Activated T-helper 17 cell treated with anti-CD3 and anti-CD28 coated beads, Interleukin-2, amount 50 U/mL, for 72 hours (primary cell): Measurements from ENCODE around the gene EYA2. TPM values are rescaled to one million over a fixed set of nuclear protein-coding genes. Genes with fewer than 3 reads are reported as not detected.

Source experiments
- ATAC-seq: fragments of 150-1000 bp; cut with Tn5 transposase; replicated peaks from 2 replicates; pipeline ENCODE4 v1.10.0; 2021; ENCODE audit warnings: mild to moderate bottlenecking, moderate library complexity
- H3K27ac Mint-ChIP-seq: one replicate; pipeline ENCODE4 v1.8.0; 2022; ENCODE audit warnings: mixed read lengths
- H3K27me3 Mint-ChIP-seq: one replicate; pipeline ENCODE4 v1.8.0; 2022; ENCODE audit warnings: mixed read lengths
- H3K36me3 Mint-ChIP-seq: one replicate; pipeline ENCODE4 v1.8.0; 2022; ENCODE audit warnings: low read depth, mild to moderate bottlenecking, mixed read lengths
- H3K4me1 Mint-ChIP-seq: one replicate; pipeline ENCODE4 v1.8.0; 2022; ENCODE audit warnings: mixed read lengths
- H3K4me3 Mint-ChIP-seq: one replicate; pipeline ENCODE4 v1.8.0; 2022; ENCODE audit warnings: mild to moderate bottlenecking, mixed read lengths
- H3K9me3 Mint-ChIP-seq: one replicate; pipeline ENCODE4 v1.8.0; 2022; ENCODE audit warnings: mixed read lengths
- total RNA-seq, 2 donors: library from RNA; stranded (reverse); gene quantifications; one replicate each; pipeline ENCODE4 v1.2.3, GENCODE V29; 2022

The EYA2 gene
- total RNA-seq, 2 donors from 2014 or later, result 0.16 TPM; not detected in 1

DNA sequence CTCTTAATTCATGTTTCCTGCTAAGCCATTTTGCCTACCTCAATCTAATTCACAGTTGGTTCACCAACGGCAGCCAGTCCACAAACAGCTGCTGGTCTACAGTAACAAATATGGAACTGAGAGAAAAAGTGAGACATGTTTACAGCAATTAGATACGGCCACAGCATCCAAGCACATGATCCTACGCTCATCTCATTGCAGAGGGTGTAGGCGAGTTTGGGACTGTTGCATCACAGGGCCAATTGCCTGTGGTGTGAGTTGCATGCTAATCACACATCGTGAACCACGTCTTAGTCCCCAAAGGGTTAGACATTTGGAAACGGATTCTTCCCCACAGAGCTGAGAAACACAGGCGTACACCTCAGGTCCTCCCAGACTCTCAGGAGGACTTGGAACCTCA, 166.9 kb downstream of the EYA2 start:
- no peak overlapping the region for H3K4me3 Mint-ChIP-seq
- no peak for ATAC-seq
- H3K9me3 Mint-ChIP-seq, result peaks cover 6% of the 10 kb centered on the region
- H3K27ac Mint-ChIP-seq, result no peak overlapping the region
- H3K4me1 Mint-ChIP-seq, result no peaks in the 10 kb centered on the region
- no peaks in the 10 kb centered on the region for H3K36me3 Mint-ChIP-seq
- peaks cover 13% of the 10 kb centered on the region for H3K27me3 Mint-ChIP-seq

DNA sequence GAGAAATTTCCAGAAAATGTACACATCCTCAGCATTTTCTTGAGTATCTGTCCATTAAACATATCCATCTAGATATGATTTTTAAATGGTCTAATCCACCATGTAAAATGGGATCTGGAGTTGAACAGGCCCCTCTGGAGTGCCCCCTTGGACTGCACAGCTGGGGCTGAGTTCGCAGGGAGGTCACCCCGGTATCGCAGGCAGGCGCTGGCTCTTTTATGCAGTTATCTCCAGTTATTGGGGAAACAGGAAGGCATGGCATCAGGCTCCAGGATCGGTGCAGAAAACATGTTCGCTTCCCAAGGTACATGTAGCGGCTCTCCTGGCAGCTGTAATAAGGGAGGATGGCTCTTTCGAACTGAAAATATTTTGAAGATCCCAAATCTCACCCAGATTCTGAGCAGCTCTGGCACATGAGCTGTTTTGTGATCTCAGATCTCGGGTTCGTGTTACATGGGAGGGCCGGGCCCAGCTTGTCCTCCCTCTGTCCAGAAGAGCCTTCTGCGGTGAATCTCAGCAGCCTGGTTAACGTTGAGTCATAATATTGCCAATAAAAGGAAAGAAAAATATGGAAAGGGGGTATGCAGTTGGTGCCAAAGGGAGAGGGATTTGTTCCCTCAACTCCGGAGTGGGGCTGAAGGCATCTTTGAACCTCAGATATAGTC, 167.7 kb downstream of the EYA2 start:
- Mint-ChIP-seq H3K27me3 (peaks cover 13% of the 10 kb centered on the region), H3K9me3 (peaks cover 11% of the 10 kb centered on the region), H3K4me1 (no peaks in the 10 kb centered on the region), H3K36me3 (no peaks in the 10 kb centered on the region), H3K27ac (no peak overlapping the region), H3K4me3 (no peak overlapping the region)
- ATAC-seq, result no peak

DNA sequence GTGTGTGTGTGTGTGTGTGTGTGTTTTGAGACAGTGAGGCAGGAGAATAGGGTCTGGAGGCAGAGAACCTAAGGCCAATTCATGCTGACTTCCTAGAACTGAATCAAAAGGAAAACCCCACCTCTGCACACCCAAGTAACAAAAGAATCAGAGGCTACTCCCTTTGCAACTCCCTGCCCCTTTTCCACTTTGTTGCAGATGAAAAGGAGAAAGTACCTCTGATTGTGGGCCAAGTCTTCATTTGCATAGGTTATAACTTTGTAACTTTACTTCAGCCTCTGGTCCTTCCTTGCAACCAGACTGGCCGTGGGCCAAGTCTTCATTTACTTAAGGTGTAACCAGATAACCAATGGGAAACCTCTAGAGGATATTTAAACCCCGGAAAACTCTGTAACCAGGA, 168.8 kb downstream of the EYA2 start:
- ATAC-seq, result no peak
- Mint-ChIP-seq H3K9me3 (peaks cover 11% of the 10 kb centered on the region), H3K27me3 (peaks cover 11% of the 10 kb centered on the region), H3K4me1 (no peaks in the 10 kb centered on the region), H3K27ac (no peak overlapping the region), H3K4me3 (no peak overlapping the region), H3K36me3 (no peaks in the 10 kb centered on the region)

DNA sequence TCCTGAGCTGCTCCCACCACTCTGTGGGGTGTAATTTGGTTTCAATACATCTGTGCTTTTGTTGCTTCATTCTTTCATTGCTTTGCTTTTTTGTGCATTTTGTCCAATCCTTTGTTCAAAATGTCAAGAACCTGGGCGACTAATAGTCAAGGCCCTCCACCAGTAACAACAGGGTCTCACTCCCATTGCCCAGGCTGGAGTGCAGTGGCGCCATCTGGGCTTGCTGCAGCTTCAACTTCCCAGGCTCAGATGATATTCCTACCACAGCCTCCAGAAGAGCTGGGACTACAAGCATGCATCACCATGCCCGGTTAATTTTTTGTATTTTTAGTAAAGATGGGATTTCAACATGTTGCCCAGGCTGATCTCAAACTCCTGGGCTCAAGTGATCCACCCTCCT, 169.2 kb downstream of the EYA2 start:
- H3K4me3 Mint-ChIP-seq, result no peak overlapping the region
- H3K9me3 Mint-ChIP-seq, result peaks cover 11% of the 10 kb centered on the region
- no peak overlapping the region for H3K27ac Mint-ChIP-seq
- no peak for ATAC-seq
- H3K4me1 Mint-ChIP-seq, result no peaks in the 10 kb centered on the region
- no peaks in the 10 kb centered on the region for H3K36me3 Mint-ChIP-seq
- H3K27me3 Mint-ChIP-seq, result peaks cover 11% of the 10 kb centered on the region

DNA sequence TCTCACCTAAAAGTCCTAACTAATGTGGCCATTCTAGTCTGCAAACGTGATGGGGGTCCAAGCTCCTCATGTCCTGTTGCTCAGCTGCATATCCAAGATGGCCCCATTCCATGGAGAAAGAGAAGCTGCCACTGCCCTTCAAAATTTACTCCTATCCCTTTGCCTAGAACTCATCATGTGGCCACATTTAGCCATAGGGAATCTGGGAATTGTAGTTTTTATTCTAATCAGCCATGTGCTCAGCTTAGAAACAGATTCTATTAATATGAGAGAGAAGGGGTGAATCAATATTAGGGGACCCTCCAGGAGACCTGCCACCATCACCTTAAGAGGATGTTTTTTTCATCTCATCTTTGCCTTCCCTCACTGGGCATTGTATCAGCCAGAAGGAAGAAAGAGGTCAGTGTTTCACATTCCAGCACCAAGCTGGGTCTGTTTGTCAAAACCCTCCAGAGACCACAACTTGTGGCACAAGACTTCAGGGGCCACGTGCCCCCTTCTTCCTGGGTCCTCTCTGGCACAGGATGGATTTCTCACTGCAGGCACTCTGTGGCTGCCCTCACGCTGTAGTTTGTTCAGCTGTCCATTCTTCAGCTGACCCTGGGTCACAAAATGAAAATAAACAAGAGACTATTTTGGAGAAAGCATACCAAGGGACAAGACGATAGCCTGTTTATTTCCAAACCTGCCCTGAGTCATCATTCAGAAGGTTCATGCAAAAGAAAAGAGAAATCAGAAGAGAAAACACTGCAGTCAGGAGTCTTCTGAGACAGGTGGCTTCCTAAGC, 172.0 kb downstream of the EYA2 start:
- Mint-ChIP-seq H3K4me1 (no peaks in the 10 kb centered on the region), H3K9me3 (peaks cover 11% of the 10 kb centered on the region), H3K27me3 (peaks cover 11% of the 10 kb centered on the region), H3K36me3 (no peaks in the 10 kb centered on the region), H3K4me3 (no peak overlapping the region), H3K27ac (no peak overlapping the region)
- no peak for ATAC-seq

DNA sequence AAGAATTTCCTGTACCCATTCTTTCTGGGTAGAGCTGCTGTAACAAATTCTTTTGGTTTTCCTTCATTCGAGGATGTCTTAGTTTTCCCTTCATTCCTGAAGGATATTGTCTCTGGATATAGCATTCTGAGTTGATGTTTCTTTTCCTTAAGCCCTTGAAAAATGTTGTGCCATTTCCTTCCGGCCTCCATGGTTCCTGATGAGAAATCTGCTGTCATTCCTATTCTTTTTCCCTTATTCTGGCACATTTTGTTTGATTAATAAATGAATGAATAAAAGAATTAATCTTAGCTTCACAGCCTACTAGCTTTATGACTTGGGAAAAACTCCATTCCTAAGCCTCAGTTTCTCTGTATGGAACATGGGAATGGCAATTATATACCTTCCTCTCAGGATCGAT, 173.1 kb downstream of the EYA2 start:
- ATAC-seq, result no peak
- Mint-ChIP-seq H3K4me3 (no peak overlapping the region), H3K27ac (no peak overlapping the region), H3K27me3 (peaks cover 11% of the 10 kb centered on the region), H3K4me1 (no peaks in the 10 kb centered on the region), H3K36me3 (no peaks in the 10 kb centered on the region), H3K9me3 (peaks cover 11% of the 10 kb centered on the region)

DNA sequence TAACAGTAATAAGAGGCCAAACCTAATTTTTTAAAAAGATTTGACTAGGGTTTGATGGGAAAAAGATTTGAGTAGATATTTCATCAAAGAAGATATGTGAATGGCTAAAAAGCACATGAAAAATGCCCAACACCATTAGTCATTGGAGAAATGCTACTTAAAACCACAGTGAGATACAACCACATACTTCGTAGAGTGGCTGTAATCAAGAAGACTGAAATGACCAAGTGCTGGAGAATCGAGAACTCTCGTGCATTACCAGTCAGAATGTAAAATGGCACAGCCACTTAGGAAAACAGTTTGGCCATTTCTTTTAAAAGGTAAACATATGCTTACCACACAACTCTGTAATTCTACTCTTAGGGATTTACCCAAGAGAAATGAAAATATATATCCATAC, 175.5 kb downstream of the EYA2 start:
- Mint-ChIP-seq H3K4me1 (no peaks in the 10 kb centered on the region), H3K36me3 (no peaks in the 10 kb centered on the region), H3K27me3 (peaks cover 13% of the 10 kb centered on the region), H3K9me3 (peaks cover 7% of the 10 kb centered on the region), H3K27ac (no peak overlapping the region), H3K4me3 (no peak overlapping the region)
- no peak for ATAC-seq

DNA sequence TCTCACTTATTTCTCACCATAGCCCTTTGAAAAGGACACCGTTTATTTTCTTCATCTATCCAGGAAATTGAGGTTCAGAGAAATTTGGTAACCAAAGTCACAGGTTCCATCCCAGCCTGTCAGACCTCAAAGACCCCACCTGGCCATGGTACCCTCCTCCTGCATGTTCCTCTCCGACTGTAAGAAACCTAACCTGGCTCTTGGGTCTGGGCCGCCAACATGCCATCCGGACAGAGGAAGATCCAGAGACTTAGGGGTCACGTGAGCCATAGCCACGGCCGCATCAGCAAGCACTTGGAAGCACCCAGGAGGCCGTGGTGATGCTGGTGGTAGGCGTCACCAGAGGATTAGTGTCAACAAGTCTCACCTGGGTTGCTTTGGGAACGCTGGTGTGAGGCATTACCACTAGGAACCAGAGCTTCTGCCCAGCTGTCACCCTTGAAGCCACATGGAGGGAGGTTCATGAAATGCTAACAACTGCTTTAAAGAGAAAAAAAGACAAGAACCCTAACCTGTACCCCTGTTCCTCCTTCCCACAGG, 177.1 kb downstream of the EYA2 start:
- no peak for ATAC-seq
- H3K27ac Mint-ChIP-seq, result no peak overlapping the region
- no peaks in the 10 kb centered on the region for H3K36me3 Mint-ChIP-seq
- H3K27me3 Mint-ChIP-seq, result peaks cover 10% of the 10 kb centered on the region
- H3K4me1 Mint-ChIP-seq, result no peaks in the 10 kb centered on the region
- peaks cover 3% of the 10 kb centered on the region for H3K9me3 Mint-ChIP-seq
- no peak overlapping the region for H3K4me3 Mint-ChIP-seq

DNA sequence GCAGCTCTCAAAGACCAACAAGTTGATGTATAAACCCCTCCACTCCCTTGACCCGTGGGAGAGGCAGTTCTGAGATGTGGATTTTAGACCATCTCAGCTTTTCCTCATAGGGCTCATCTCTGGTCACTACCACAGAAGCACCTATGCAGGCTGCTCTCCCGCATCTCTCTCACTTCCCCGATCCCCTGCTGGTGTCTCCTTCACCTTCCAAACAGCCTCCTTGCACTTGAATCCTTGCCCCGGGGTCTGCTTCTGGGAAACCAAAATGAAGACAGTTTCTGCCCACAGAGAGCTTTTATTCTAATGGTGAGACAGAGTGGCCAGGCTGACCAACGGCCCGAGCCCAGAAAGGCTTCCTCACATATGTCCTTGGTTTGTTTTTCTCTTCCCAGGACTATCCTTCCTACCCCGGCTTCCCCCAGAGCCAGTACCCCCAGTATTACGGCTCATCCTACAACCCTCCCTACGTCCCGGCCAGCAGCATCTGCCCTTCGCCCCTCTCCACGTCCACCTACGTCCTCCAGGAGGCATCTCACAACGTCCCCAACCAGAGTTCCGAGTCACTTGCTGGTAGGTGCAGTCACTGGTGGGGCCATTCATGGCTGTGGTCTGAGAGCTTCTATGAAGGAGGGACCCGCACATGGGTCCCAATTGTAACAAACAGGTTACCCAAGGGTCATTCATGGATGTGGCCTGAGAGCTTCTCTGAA, 179.3 kb downstream of the EYA2 start:
- Mint-ChIP-seq H3K9me3 (no peaks in the 10 kb centered on the region), H3K27me3 (peaks cover 19% of the 10 kb centered on the region), H3K4me3 (no peak overlapping the region), H3K27ac (no peak overlapping the region), H3K4me1 (no peaks in the 10 kb centered on the region), H3K36me3 (no peaks in the 10 kb centered on the region)
- ATAC-seq, result no peak

DNA sequence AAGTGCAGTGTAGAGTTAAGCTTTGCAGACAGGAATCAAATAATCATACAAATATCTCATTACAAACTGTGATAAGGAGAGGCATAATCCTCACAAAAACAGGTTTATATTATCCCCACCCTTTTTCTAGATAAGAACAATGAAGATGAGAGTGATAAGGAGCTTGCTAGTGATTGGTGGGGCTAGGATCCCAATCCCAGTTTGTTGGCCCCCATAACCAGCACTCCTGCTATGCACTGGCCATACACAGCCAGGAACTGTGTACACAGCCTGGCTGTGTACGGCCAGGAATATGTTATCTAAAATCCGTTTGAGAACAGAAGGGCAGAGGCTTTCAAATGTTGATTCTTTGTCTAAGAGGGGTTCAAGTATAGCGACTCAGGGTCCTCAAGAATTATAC, 180.6 kb downstream of the EYA2 start:
- peaks cover 29% of the 10 kb centered on the region for H3K27me3 Mint-ChIP-seq
- H3K4me3 Mint-ChIP-seq, result no peak overlapping the region
- H3K36me3 Mint-ChIP-seq, result no peaks in the 10 kb centered on the region
- H3K4me1 Mint-ChIP-seq, result no peaks in the 10 kb centered on the region
- H3K27ac Mint-ChIP-seq, result no peak overlapping the region
- ATAC-seq, result no peak
- H3K9me3 Mint-ChIP-seq, result no peaks in the 10 kb centered on the region

DNA sequence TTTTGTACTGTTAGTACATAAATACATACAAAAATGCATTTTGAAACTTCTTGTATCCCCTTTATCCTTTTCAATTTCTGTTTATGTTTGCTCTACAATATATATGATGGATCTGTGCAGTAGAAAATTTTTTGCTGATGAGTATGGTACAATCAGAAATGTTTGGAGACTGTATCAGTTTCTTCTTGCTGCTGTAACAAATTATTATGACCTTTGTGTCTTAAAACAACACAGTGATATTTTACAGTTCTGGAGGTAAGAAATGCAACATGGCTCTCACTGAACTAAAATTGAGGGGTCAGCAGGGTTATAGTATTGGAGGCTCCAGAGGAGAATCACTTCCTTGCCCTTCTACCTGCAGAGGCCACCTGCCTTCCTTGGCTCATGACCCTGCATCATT, 184.4 kb downstream of the EYA2 start:
- no peaks in the 10 kb centered on the region for H3K36me3 Mint-ChIP-seq
- H3K4me3 Mint-ChIP-seq, result no peak overlapping the region
- no peaks in the 10 kb centered on the region for H3K4me1 Mint-ChIP-seq
- H3K27me3 Mint-ChIP-seq, result peaks cover 30% of the 10 kb centered on the region
- ATAC-seq, result no peak
- no peak overlapping the region for H3K27ac Mint-ChIP-seq
- H3K9me3 Mint-ChIP-seq, result no peaks in the 10 kb centered on the region

DNA sequence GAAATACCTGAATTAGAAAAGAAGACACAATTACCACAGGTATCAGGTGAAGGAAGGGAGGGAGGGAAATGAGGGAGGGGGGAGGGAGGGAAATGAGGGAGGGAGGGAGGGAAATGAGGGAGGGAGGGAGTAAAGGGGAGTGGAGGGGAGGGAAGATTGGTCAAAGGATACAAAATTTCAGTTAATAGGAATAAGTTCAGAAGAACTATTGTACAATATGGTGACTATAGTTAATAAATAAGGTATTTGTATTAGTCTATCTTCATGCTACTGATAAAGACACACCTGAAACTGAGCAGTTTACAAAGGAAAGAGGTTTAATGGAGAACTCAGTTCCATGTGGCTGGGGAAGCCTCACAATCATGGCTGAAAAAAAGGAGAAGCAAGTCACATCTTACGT, 185.7 kb downstream of the EYA2 start:
- Mint-ChIP-seq H3K36me3 (no peaks in the 10 kb centered on the region), H3K4me3 (no peak overlapping the region), H3K4me1 (no peaks in the 10 kb centered on the region), H3K27ac (no peak overlapping the region), H3K27me3 (peaks cover 28% of the 10 kb centered on the region), H3K9me3 (no peaks in the 10 kb centered on the region)
- ATAC-seq, result no peak

DNA sequence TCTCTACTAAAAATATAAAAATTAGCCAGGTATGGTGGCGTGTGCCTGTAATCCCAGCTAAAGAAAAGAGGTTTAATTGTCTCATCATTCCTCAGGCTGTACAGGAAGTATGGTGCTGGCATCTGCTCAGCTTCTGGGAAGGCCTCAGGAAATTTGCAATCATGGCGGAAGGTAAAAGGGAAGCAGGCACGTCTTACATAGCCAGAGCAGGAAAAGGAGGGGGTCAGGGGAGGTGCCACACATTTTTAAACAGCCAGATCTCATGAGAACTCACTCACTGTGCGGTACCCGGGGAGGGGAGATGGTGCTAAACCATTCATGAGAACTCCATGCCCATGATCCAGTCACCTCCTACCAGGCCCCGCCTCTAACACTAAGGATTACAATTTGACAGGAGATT, 191.7 kb downstream of the EYA2 start:
- no peak for ATAC-seq
- H3K27ac Mint-ChIP-seq, result no peak overlapping the region
- H3K27me3 Mint-ChIP-seq, result peaks cover 14% of the 10 kb centered on the region
- no peaks in the 10 kb centered on the region for H3K4me1 Mint-ChIP-seq
- H3K4me3 Mint-ChIP-seq, result no peak overlapping the region
- no peaks in the 10 kb centered on the region for H3K36me3 Mint-ChIP-seq
- H3K9me3 Mint-ChIP-seq, result no peaks in the 10 kb centered on the region

DNA sequence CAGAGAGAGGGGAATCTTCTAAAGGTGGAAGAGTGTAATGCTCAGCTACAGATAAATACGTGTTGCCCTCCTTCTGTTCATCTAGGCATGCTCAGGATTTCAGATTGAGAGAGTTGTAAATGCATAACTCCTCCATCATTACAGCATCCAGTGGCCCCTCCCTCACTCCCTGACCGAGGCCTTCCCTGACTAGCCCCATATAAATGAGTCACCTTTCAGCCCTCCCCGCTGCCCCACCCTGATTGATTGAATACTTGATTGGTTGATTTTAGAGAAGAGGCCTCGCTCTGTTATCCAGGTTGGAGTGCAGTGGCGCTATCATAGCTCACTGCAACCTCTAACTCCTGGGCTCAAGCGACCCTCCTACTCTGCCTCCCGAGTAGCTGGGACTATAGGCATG, 193.7 kb downstream of the EYA2 start:
- H3K4me3 Mint-ChIP-seq, result no peak overlapping the region
- no peaks in the 10 kb centered on the region for H3K36me3 Mint-ChIP-seq
- no peaks in the 10 kb centered on the region for H3K4me1 Mint-ChIP-seq
- no peak for ATAC-seq
- H3K27ac Mint-ChIP-seq, result no peak overlapping the region
- no peaks in the 10 kb centered on the region for H3K9me3 Mint-ChIP-seq
- peaks cover 19% of the 10 kb centered on the region for H3K27me3 Mint-ChIP-seq

DNA sequence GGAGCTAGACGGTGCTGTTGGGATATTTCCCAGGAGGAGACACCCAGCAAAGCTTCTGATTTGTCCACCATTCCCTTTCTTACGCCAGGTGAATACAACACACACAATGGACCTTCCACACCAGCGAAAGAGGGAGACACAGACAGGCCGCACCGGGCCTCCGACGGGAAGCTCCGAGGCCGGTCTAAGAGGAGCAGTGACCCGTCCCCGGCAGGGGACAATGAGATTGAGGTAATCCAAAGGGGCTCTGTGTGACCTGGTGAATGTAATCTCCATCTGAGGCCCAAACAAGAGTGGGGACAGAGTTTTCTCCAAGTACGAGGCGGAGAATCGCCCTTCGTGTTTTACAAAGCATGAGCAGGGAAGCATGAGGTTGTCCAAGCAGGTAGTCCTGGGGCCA, 194.5 kb downstream of the EYA2 start:
- no peaks in the 10 kb centered on the region for H3K36me3 Mint-ChIP-seq
- H3K27ac Mint-ChIP-seq, result no peak overlapping the region
- no peak for ATAC-seq
- H3K9me3 Mint-ChIP-seq, result no peaks in the 10 kb centered on the region
- H3K4me3 Mint-ChIP-seq, result no peak overlapping the region
- H3K27me3 Mint-ChIP-seq, result peaks cover 19% of the 10 kb centered on the region
- H3K4me1 Mint-ChIP-seq, result no peaks in the 10 kb centered on the region
